Activated CD4-positive, alpha-beta memory T cell treated with anti-CD3 and anti-CD28 coated beads, Interleukin-2, amount 10 ng/mL, durations not matched to agents 7 days and 5 days (primary cell): Measurements from ENCODE around the gene DAPK1. TPM values are rescaled to one million over a fixed set of nuclear protein-coding genes. Genes with fewer than 3 reads are reported as not detected.

Experiments
- CTCF ChIA-PET: fragments of 350-600 bp; sonication (Branson Sonifier 250); formaldehyde crosslinking; loops from one replicate; lab custom pipeline; 2021; ENCODE audit warnings: antibody characterized with exemption, inconsistent platforms; lab: Charles Lee
- POLR2A ChIA-PET: fragments of 350-600 bp; sonication (Branson Sonifier 250); formaldehyde crosslinking; loops from one replicate; lab custom pipeline; 2021; ENCODE audit warnings: antibody characterized with exemption; lab: Charles Lee
- DNase-seq: peaks from one replicate; pipeline ENCODE4 v3.0.0-alpha.2; 2020
- H3K27ac Mint-ChIP-seq: one replicate; pipeline ENCODE4 v1.8.0; 2021; ENCODE audit warnings: mild to moderate bottlenecking, mixed read lengths
- H3K27me3 Mint-ChIP-seq: one replicate; pipeline ENCODE4 v1.8.0; 2021; ENCODE audit warnings: mixed read lengths
- H3K36me3 Mint-ChIP-seq: one replicate; pipeline ENCODE4 v1.8.0; 2021; ENCODE audit warnings: low read depth, mixed read lengths
- H3K4me1 Mint-ChIP-seq: one replicate; pipeline ENCODE4 v1.8.0; 2021; ENCODE audit warnings: mixed read lengths
- H3K4me3 Mint-ChIP-seq: one replicate; pipeline ENCODE4 v1.8.0; 2021; ENCODE audit warnings: mild to moderate bottlenecking, mixed read lengths
- H3K9me3 Mint-ChIP-seq: one replicate; pipeline ENCODE4 v1.8.0; 2021; ENCODE audit warnings: mixed read lengths
- total RNA-seq, 2 experiments: library from RNA; stranded (reverse); gene quantifications; one replicate each; pipeline ENCODE4 v1.2.3, GENCODE V29; 2021

DAPK1 gene
- total RNA-seq, 2 experiments from 2014 or later = 0.50 to 0.86 TPM

GRCh38 chr9:87640385-87640795, 142.7 kb downstream of the DAPK1 start:
- H3K4me3 Mint-ChIP-seq = no peak overlapping the region
- H3K36me3 Mint-ChIP-seq = no peaks in the 10 kb centered on the region
- ChIA-PET POLR2A (no interaction called here), CTCF (no interaction called here)
- no peaks in the 10 kb centered on the region for H3K4me1 Mint-ChIP-seq
- DNase-seq = no peak
- no peaks in the 10 kb centered on the region for H3K9me3 Mint-ChIP-seq
- no peak overlapping the region for H3K27ac Mint-ChIP-seq
- H3K27me3 Mint-ChIP-seq = peaks cover 8% of the 10 kb centered on the region

DNA sequence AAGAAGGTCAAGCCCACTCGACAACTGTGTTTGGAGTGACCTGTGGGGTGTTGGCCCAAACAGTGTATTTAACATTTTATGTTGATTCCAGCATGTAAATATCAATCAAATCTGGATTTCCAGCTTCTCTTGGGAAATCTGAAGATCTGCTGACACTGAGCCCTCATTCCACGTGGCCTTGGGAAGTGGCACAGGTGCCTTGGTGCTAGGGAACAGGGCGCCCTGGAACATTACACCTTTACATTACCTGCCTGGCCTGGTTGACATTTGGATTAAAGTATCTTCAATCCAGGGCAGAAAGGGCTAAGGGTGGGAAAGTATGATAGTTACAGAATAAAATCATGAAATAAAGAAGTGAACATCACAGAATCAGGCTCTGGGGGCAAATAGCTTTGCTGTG, 143.4 kb downstream of the DAPK1 start:
- DNase-seq = no peak
- POLR2A ChIA-PET = no interaction called here
- Mint-ChIP-seq H3K27me3 (peaks cover 8% of the 10 kb centered on the region), H3K36me3 (no peaks in the 10 kb centered on the region), H3K4me1 (no peaks in the 10 kb centered on the region), H3K4me3 (no peak overlapping the region), H3K9me3 (no peaks in the 10 kb centered on the region), H3K27ac (no peak overlapping the region)
- CTCF ChIA-PET = no interaction called here

DNA sequence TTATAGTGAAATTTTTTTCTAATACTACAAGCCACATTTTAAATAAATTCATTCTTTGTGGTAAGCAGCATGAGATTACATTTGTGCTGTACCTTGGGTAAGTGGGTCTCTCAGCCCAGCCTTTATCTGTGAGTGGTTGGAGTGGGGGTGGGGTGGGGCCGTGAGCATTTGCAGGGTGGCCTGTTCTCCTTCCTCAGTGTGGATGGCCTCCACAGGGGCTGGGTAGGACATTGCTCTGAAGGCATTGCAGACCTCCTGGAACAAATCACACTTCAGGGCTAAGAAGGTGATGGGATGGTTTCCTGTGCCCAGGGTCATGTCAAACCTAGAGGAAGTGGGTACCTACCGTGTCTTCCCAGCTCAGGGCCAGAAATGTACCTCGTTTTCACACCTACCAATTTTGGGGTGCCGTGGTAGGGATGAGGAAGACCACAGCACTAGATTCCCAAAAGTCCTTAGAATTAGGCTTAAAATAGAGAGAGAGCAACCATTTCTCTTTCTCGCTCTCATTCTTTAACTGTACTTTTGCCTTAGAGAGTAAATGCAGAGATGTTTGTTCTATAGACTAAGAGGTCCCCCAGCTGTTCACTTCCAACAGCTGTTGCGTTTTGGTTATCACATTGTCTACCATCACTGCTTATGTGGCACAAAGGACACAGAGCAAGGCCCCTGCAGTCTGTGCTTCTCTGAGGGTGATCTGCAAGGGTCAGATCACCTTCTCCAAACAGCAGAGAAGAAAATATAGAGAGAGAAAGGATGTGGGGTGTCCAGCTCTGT, 144.9 kb downstream of the DAPK1 start:
- H3K27me3 Mint-ChIP-seq = peaks cover 8% of the 10 kb centered on the region
- no peaks in the 10 kb centered on the region for H3K36me3 Mint-ChIP-seq
- CTCF ChIA-PET = no interaction called here
- H3K4me1 Mint-ChIP-seq = no peaks in the 10 kb centered on the region
- H3K4me3 Mint-ChIP-seq = no peak overlapping the region
- no peaks in the 10 kb centered on the region for H3K9me3 Mint-ChIP-seq
- no peak overlapping the region for H3K27ac Mint-ChIP-seq
- POLR2A ChIA-PET = no interaction called here
- no peak for DNase-seq

- H3K4me1 Mint-ChIP-seq = no peaks in the 10 kb centered on the region
- ChIA-PET POLR2A (no interaction called here), CTCF (no interaction called here)
- peaks cover 8% of the 10 kb centered on the region for H3K27me3 Mint-ChIP-seq
- H3K9me3 Mint-ChIP-seq = no peaks in the 10 kb centered on the region
- H3K4me3 Mint-ChIP-seq = no peak overlapping the region
- H3K36me3 Mint-ChIP-seq = no peaks in the 10 kb centered on the region
- DNase-seq = no peak
- no peak overlapping the region for H3K27ac Mint-ChIP-seq
Measured at GRCh38 chr9:87643107-87643650, 145.5 kb downstream of the DAPK1 start.

DNA sequence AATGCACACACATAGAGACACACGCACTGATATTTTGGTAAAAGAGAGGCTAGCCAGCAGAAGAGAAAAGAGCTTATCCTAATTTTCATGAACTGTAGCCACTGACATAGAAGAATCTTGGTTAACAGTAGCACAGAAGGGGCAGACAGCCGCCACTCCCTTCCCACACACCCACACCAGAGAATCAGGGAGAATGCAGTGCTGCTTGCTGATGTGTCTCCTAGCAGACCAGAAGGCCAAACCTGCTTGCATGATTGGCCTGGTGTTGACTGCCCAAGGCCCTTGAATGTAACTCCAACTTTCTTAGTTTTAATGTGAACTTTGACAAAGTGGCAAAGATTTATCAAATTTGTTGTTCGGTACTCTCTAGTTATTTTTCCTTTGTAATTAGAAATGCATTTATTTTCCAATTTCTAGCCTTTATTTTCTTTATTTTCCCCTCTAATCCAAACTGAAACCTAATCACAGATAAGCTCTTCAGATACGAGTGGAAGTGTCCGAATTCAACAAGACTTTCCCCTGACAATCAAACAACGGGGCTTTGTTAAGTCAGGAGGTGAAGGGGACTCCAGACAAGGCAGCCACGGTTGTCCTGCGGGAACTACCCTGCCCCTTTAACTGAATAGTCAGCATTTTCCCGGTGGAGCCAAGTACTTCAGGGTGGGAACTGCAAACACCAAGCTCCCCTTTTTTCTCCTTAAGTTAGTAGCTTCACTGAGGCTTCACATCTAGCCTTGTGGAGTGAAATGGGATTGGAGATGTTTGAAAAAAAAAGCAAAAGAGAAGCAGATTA, 146.3 kb downstream of the DAPK1 start:
- no peaks in the 10 kb centered on the region for H3K9me3 Mint-ChIP-seq
- H3K4me1 Mint-ChIP-seq = no peaks in the 10 kb centered on the region
- no peaks in the 10 kb centered on the region for H3K36me3 Mint-ChIP-seq
- H3K4me3 Mint-ChIP-seq = no peak overlapping the region
- DNase-seq = no peak
- peaks cover 4% of the 10 kb centered on the region for H3K27me3 Mint-ChIP-seq
- H3K27ac Mint-ChIP-seq = no peak overlapping the region
- CTCF ChIA-PET = no interaction called here
- POLR2A ChIA-PET = no interaction called here

GRCh38 chr9:87644659-87645058, 147.0 kb downstream of the DAPK1 start:
- Mint-ChIP-seq H3K4me3 (no peak overlapping the region), H3K27ac (no peak overlapping the region), H3K4me1 (no peaks in the 10 kb centered on the region), H3K27me3 (peaks cover 4% of the 10 kb centered on the region), H3K36me3 (no peaks in the 10 kb centered on the region), H3K9me3 (no peaks in the 10 kb centered on the region)
- ChIA-PET POLR2A (no interaction called here), CTCF (no interaction called here)
- DNase-seq = no peak

DNA sequence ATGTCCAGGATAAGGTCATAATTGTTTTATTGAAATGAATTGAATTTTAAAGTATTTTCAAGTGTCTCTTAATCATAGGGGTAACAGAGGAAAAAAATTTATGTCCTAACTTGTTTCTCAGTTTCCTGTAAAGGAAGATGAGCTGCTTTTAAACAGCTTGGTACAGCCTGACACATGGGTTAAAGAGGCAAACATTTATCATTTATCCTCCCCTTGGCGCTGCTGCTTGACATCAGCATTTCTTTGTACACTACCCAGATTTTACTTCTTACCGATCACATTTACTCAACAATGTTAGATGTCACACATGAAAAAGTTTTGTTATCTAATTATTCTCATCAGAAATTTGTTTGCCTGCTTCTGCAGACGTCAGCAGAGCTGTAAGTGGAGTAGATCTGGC, 148.9 kb downstream of the DAPK1 start:
- Mint-ChIP-seq H3K4me3 (no peak overlapping the region), H3K27me3 (peaks cover 4% of the 10 kb centered on the region), H3K36me3 (no peaks in the 10 kb centered on the region), H3K4me1 (no peaks in the 10 kb centered on the region), H3K9me3 (no peaks in the 10 kb centered on the region), H3K27ac (no peak overlapping the region)
- ChIA-PET CTCF (no interaction called here), POLR2A (no interaction called here)
- DNase-seq = no peak

GRCh38 chr9:87647114-87647513, 149.4 kb downstream of the DAPK1 start:
- DNase-seq = no peak
- Mint-ChIP-seq H3K4me3 (no peak overlapping the region), H3K27ac (no peak overlapping the region), H3K4me1 (no peaks in the 10 kb centered on the region), H3K36me3 (no peaks in the 10 kb centered on the region), H3K9me3 (no peaks in the 10 kb centered on the region), H3K27me3 (peaks cover 4% of the 10 kb centered on the region)
- ChIA-PET CTCF (no interaction called here), POLR2A (no interaction called here)

- DNase-seq = no peak
- Mint-ChIP-seq H3K36me3 (no peaks in the 10 kb centered on the region), H3K27ac (no peak overlapping the region), H3K4me1 (no peaks in the 10 kb centered on the region), H3K27me3 (peaks cover 3% of the 10 kb centered on the region), H3K4me3 (no peak overlapping the region), H3K9me3 (no peaks in the 10 kb centered on the region)
- ChIA-PET CTCF (interaction anchor here (0.9 to 1.3 kb wide), 2 partner anchors 14 to 15 kb away, joined by 3 read pairs; no protein-coding TSS in a partner anchor), POLR2A (no interaction called here)
Measured at GRCh38 chr9:87648606-87649005, 150.9 kb downstream of the DAPK1 start.

- Mint-ChIP-seq H3K4me3 (no peak overlapping the region), H3K9me3 (no peaks in the 10 kb centered on the region), H3K27me3 (no peaks in the 10 kb centered on the region), H3K27ac (no peak overlapping the region), H3K4me1 (no peaks in the 10 kb centered on the region), H3K36me3 (no peaks in the 10 kb centered on the region)
- no peak for DNase-seq
- CTCF ChIA-PET = no interaction called here
- POLR2A ChIA-PET = no interaction called here
Measured at GRCh38 chr9:87650611-87651295, 153.1 kb downstream of the DAPK1 start.

DNA sequence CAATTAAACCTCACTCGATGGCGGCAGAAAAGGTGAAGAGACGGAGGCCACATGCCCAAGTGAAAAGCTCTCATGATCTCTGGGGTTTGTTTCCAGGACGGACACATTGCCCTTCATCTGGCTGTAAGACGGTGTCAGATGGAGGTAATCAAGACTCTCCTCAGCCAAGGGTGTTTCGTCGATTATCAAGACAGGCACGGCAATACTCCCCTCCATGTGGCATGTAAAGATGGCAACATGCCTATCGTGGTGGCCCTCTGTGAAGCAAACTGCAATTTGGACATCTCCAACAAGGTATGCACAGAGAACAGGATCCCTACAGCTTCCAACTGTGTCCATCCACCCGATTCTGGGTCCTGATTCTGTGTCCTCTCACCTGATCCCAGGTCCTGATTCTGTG, 153.8 kb downstream of the DAPK1 start:
- POLR2A ChIA-PET = no interaction called here
- CTCF ChIA-PET = no interaction called here
- Mint-ChIP-seq H3K27me3 (no peaks in the 10 kb centered on the region), H3K4me3 (no peak overlapping the region), H3K4me1 (no peaks in the 10 kb centered on the region), H3K36me3 (no peaks in the 10 kb centered on the region), H3K27ac (no peak overlapping the region), H3K9me3 (no peaks in the 10 kb centered on the region)
- DNase-seq = no peak

DNA sequence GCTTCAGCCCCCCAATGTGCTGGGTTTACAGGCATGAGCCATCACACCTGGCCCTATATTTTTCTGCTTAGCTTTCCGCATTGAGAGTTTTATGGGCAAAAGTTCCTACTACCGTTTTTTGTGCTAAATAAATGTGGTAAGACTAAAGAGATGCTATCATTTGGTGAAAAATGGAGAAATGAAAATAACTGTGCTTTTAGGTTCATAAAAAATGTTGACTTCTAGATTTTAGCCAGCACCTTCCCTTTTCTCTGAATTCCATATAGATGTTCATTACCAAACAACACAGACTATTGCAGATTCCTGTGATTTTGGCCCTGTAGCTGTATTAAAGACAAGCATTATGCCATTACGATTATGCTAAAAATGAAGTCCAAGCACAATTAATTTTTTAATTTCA, 156.3 kb downstream of the DAPK1 start:
- no peak for DNase-seq
- Mint-ChIP-seq H3K36me3 (no peaks in the 10 kb centered on the region), H3K27me3 (no peaks in the 10 kb centered on the region), H3K4me1 (no peaks in the 10 kb centered on the region), H3K27ac (no peak overlapping the region), H3K4me3 (no peak overlapping the region), H3K9me3 (no peaks in the 10 kb centered on the region)
- CTCF ChIA-PET = interaction anchor here (0.6 kb wide), 1 partner anchor 343 kb away, joined by 3 read pairs; no protein-coding TSS in a partner anchor
- POLR2A ChIA-PET = no interaction called here

DNA sequence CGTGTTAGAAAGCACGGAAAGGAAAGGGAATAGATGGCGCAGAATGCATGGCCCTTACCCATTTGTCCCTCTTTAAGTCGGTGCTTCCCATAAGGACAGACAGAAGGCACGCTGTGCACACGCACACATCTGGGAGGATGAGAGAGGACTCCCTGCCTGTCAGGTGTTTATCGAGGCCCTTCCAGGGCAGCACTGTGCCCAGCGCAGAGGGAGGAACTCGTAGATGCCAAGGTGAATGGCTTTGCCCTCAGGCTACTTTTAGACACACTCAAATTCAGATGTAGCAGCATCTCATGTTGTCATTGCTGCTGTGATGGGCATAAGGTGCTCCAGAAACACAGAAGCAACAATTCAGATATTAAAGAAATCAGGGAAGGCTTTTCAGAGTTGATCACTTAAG, 158.1 kb downstream of the DAPK1 start:
- no peak overlapping the region for H3K27ac Mint-ChIP-seq
- no peak for DNase-seq
- H3K4me3 Mint-ChIP-seq = no peak overlapping the region
- no peaks in the 10 kb centered on the region for H3K27me3 Mint-ChIP-seq
- no peaks in the 10 kb centered on the region for H3K36me3 Mint-ChIP-seq
- no peaks in the 10 kb centered on the region for H3K9me3 Mint-ChIP-seq
- POLR2A ChIA-PET = no interaction called here
- CTCF ChIA-PET = no interaction called here
- no peaks in the 10 kb centered on the region for H3K4me1 Mint-ChIP-seq
